OCI-LY7 (cell line): ENCODE measurements around the gene ALDH2. TPM values are rescaled to one million over a fixed set of nuclear protein-coding genes. Genes with fewer than 3 reads are reported as not detected.

Source experiments
- BruUV-seq: library from RNA; stranded (reverse); fragments of 400-500 nt; replicated peaks from 2 replicates; lab custom pipeline; 2021; lab: Mats Ljungman, UMichigan
- CTCF ChIA-PET: fragments of 300-600 bp; sonication (Branson Sonifier 250); formaldehyde crosslinking; loops from one replicate; lab custom pipeline; 2022; ENCODE audit warnings: antibody characterized with exemption; ENCODE audit not compliant: unreplicated experiment; lab: Charles Lee
- POLR2A ChIA-PET: fragments of 300-600 bp; sonication (Branson Sonifier 250); formaldehyde crosslinking; loops from one replicate; lab custom pipeline; 2022; ENCODE audit warnings: antibody characterized with exemption; lab: Charles Lee
- DNase-seq: peaks from one replicate; pipeline ENCODE4 v3.0.0-alpha.2; 2015; ENCODE audit warnings: low spot score
- H2AFZ ChIP-seq: fragments of 200-600 bp; sonication (generic), shearing (Covaris generic); 2 replicates; pipeline ENCODE4 v1.6.1; 2014; ENCODE audit warnings: mild to moderate bottlenecking, antibody characterized with exemption, low read length, moderate library complexity
- H3K27ac ChIP-seq: fragments of 200-600 bp; sonication (generic); 2 replicates; pipeline ENCODE4 v1.5.1; 2014; ENCODE audit warnings: mixed run types, low read depth, mild to moderate bottlenecking, moderate library complexity, low read length, inconsistent platforms; ENCODE audit not compliant: poor library complexity, severe bottlenecking
- H3K36me3 ChIP-seq: fragments of 200-600 bp; sonication (generic); 2 replicates; pipeline ENCODE4 v1.6.1; 2014; ENCODE audit warnings: mild to moderate bottlenecking, antibody characterized with exemption, low read length, moderate library complexity, mixed read lengths; ENCODE audit not compliant: insufficient read depth
- H3K4me1 ChIP-seq: fragments of 200-600 bp; sonication (generic); 2 replicates; pipeline ENCODE4 v1.5.1; 2014; ENCODE audit warnings: mild to moderate bottlenecking, low read length; ENCODE audit not compliant: insufficient read depth, poor library complexity, severe bottlenecking
- H3K4me2 ChIP-seq: fragments of 200-600 bp; sonication (generic); 2 replicates; pipeline ENCODE4 v1.6.1; 2014; ENCODE audit warnings: mild to moderate bottlenecking, low read length
- H3K4me3 ChIP-seq: fragments of 200-600 bp; sonication (generic); 2 replicates; pipeline ENCODE4 v1.5.1; 2014; ENCODE audit warnings: mild to moderate bottlenecking, low read depth, low read length; ENCODE audit not compliant: poor library complexity, severe bottlenecking
- H3K79me2 ChIP-seq: fragments of 200-600 bp; sonication (generic); 2 replicates; pipeline ENCODE4 v1.6.1; 2016; ENCODE audit warnings: low read depth, mild to moderate bottlenecking, low read length, moderate library complexity, mixed read lengths; ENCODE audit not compliant: insufficient read depth
- H3K9me2 ChIP-seq: fragments of 200-600 bp; sonication (generic); 2 replicates; pipeline ENCODE4 v1.6.1; 2016; ENCODE audit warnings: mild to moderate bottlenecking, low read length, mixed read lengths; ENCODE audit not compliant: insufficient read depth
- H3K9me3 ChIP-seq: fragments of 200-600 bp; sonication (generic); 2 replicates; pipeline ENCODE4 v1.6.1; 2014; ENCODE audit warnings: mild to moderate bottlenecking, mixed run types, low read length, mixed read lengths
- H4K20me1 ChIP-seq: fragments of 200-600 bp; sonication (generic); 2 replicates; pipeline ENCODE4 v1.6.1; 2014; ENCODE audit warnings: mild to moderate bottlenecking, antibody characterized with exemption, low read length, moderate library complexity, mixed read lengths; ENCODE audit not compliant: insufficient read depth
- CTCF ChIP-seq: fragments of 200-600 bp; sonication (generic); conservative IDR thresholded peaks from 2 replicates; pipeline ENCODE4 v1.5.1; 2014; ENCODE audit warnings: mild to moderate bottlenecking, antibody characterized with exemption, low read length, moderate library complexity, mixed read lengths
- EZH2phosphoT487 ChIP-seq: fragments of 200-600 bp; sonication (generic); IDR thresholded peaks from 2 replicates; pipeline ENCODE4 v1.6.1; 2018; ENCODE audit warnings: low read depth, borderline replicate concordance, mild to moderate bottlenecking, mixed run types, antibody characterized with exemption, low read length, moderate library complexity, mixed read lengths
- intact Hi-C: fragments of 100-400 bp; cut with micrococcal nuclease; formaldehyde crosslinking; loops from one replicate; pipeline ENCODE4 v1.10.0; 2022; ENCODE audit not compliant: unreplicated experiment
- total RNA-seq, 2 experiments: library from RNA; depleted of rRNA in 1 of 2; stranded (reverse); fragments of >200 nt in 1 of 2; shearing (Covaris generic) in 1 of 2; gene quantifications; 2 replicates each; pipeline ENCODE4 v1.2.3, GENCODE V29; 2014 to 2022

ALDH2 gene
- total RNA-seq, 2 experiments from 2014 or later, result 16.5 to 19.9 TPM

GRCh38 chr12:111803038-111803626 lies 36.4 kb downstream of the ALDH2 start:
- POLR2A ChIA-PET, result interaction anchor here (0.6 kb wide), 1 partner anchor 14 kb away, joined by 3 read pairs; no protein-coding TSS in a partner anchor
- H3K9me2 ChIP-seq, result no peaks in the 10 kb centered on the region

GRCh38 chr12:111803851-111804250 lies 37.1 kb downstream of the ALDH2 start:
- Histone ChIP-seq H3K9me2 (no peaks in the 10 kb centered on the region), H3K79me2 (no peaks in the 10 kb centered on the region), H3K9me3 (0 out of 2 replicates have a peak, but pooled peaks cover 4% of the 10 kb centered on the region), H3K4me3 (no peak overlapping the region), H3K36me3 (no peaks in the 10 kb centered on the region), H3K27ac (no peak overlapping the region), H3K4me2 (no peak overlapping the region), H3K4me1 (no peaks in the 10 kb centered on the region), H2AFZ (no peak overlapping the region), H4K20me1 (no peaks in the 10 kb centered on the region)
- DNase-seq, result no peak
- ChIA-PET CTCF (no interaction called here), POLR2A (interaction anchor here (0.7 kb wide), 2 partner anchors 35 to 502 kb away, joined by 3 to 4 read pairs; no protein-coding TSS in a partner anchor)
- TF ChIP-seq EZH2phosphoT487 (no peak), CTCF (no peak)
- no TSS peak for BruUV-seq
- intact Hi-C loops, result no loop called here

More at GRCh38 chr12:111803038-111803626, 36.4 kb downstream of the ALDH2 start:
- H4K20me1 ChIP-seq, result no peaks in the 10 kb centered on the region
- H3K4me1 ChIP-seq, result no peaks in the 10 kb centered on the region
- H3K4me3 ChIP-seq, result no peak overlapping the region
- no peak for DNase-seq
- intact Hi-C loops, result no loop called here
- no peak overlapping the region for H2AFZ ChIP-seq
- no peak for TF ChIP-seq EZH2phosphoT487
- no peak for TF ChIP-seq CTCF
- CTCF ChIA-PET, result no interaction called here
- H3K9me3 ChIP-seq, result 0 out of 2 replicates have a peak, but pooled peaks cover 4% of the 10 kb centered on the region
- no peak overlapping the region for H3K4me2 ChIP-seq
- no peaks in the 10 kb centered on the region for H3K79me2 ChIP-seq
- BruUV-seq, result no TSS peak
- no peak overlapping the region for H3K27ac ChIP-seq
- no peaks in the 10 kb centered on the region for H3K36me3 ChIP-seq

- no peak overlapping the region for H3K4me2 ChIP-seq
- intact Hi-C loops, result no loop called here
- POLR2A ChIA-PET, result interaction anchor here (0.7 kb wide), 2 partner anchors 137 to 190 kb away, joined by 3 to 4 read pairs; no protein-coding TSS in a partner anchor
- no peak overlapping the region for H3K4me3 ChIP-seq
- CTCF ChIA-PET, result no interaction called here
- no peaks in the 10 kb centered on the region for H3K79me2 ChIP-seq
- no peaks in the 10 kb centered on the region for H3K9me2 ChIP-seq
- H3K9me3 ChIP-seq, result no peaks in the 10 kb centered on the region
- no peak overlapping the region for H2AFZ ChIP-seq
- no peaks in the 10 kb centered on the region for H3K36me3 ChIP-seq
- BruUV-seq, result no TSS peak
- no peak overlapping the region for H3K27ac ChIP-seq
- H4K20me1 ChIP-seq, result no peaks in the 10 kb centered on the region
- TF ChIP-seq EZH2phosphoT487 (no peak), CTCF (no peak)
- H3K4me1 ChIP-seq, result no peaks in the 10 kb centered on the region
- no peak for DNase-seq
Observed at GRCh38 chr12:111806304-111806703, 39.6 kb downstream of the ALDH2 start.
